PC-3 (cell line): ENCODE results near the gene SPATA20.

Experiments used
- CTCF ChIP-seq: fragments of 300-600 bp; sonication (generic); conservative IDR thresholded peaks from 2 replicates; pipeline ENCODE4 v1.5.1; 2017; ENCODE audit warnings: antibody characterized with exemption, low read depth, mild to moderate bottlenecking, low read length
- EZH2 ChIP-seq: fragments of 300-600 bp; sonication (generic); IDR thresholded peaks from one replicate; pipeline ENCODE4 v1.6.1; 2017; ENCODE audit warnings: antibody characterized with exemption, mild to moderate bottlenecking, low read length; ENCODE audit not compliant: unreplicated experiment
- EZH2phosphoT487 ChIP-seq: fragments of 300-600 bp; sonication (generic); IDR thresholded peaks from 2 replicates; pipeline ENCODE4 v1.6.1; 2018; ENCODE audit warnings: mild to moderate bottlenecking, antibody characterized with exemption, low read length, borderline replicate concordance

- TF ChIP-seq CTCF (no peak), EZH2phosphoT487 (no peak), EZH2 (no peak)
Observed at GRCh38 chr17:50572541-50572940, 25.6 kb downstream of the SPATA20 start.
